D721Med (cell line): Measurements from ENCODE around the gene MED12L.

ENCODE experiments used
- DNase-seq: peaks from one replicate; pipeline ENCODE4 v3.0.0; 2011; ENCODE audit warnings: low spot score; ENCODE audit not compliant: insufficient read length
- FAIRE-seq: peaks from 2 replicates; lab custom pipeline; 2011; peaks lifted over from hg19 to GRCh38; lab: Jason Lieb, UNC
- CTCF ChIP-seq: IDR thresholded peaks from 2 replicates; pipeline ENCODE4 v1.5.1; 2012; ENCODE audit warnings: mild to moderate bottlenecking, control low read depth; ENCODE audit not compliant: insufficient read depth; ENCODE audit errors: missing control alignments

MED12L gene

GRCh38 chr3:151256749-151257148 is 171.3 kb downstream of the MED12L start:
- FAIRE-seq (no peak), DNase-seq (no peak)
- TF ChIP-seq CTCF = no peak

- FAIRE-seq (no peak), DNase-seq (no peak)
- no peak for TF ChIP-seq CTCF
These were observed 174.2 kb downstream of the MED12L start for GRCh38 chr3:151259664-151260063.

GRCh38 chr3:151262871-151263525 is 177.5 kb downstream of the MED12L start:
- no peak for DNase-seq
- no peak for FAIRE-seq
- TF ChIP-seq CTCF = no peak

- TF ChIP-seq CTCF = no peak
- DNase-seq (no peak), FAIRE-seq (no peak)
These were observed 179.1 kb downstream of the MED12L start for GRCh38 chr3:151264605-151265004.

GRCh38 chr3:151265166-151265565 is 179.7 kb downstream of the MED12L start:
- DNase-seq (no peak), FAIRE-seq (no peak)
- TF ChIP-seq CTCF = no peak

- FAIRE-seq (no peak), DNase-seq (no peak)
- TF ChIP-seq CTCF = no peak
These were observed 180.4 kb downstream of the MED12L start for GRCh38 chr3:151265866-151266265.

GRCh38 chr3:151267066-151267465 is 181.6 kb downstream of the MED12L start:
- no peak for FAIRE-seq
- no peak for TF ChIP-seq CTCF
- DNase-seq = no peak
